GM19328 (cell line): ENCODE results near the gene ASB16.

Source experiments
- ATAC-seq: cut with Tn5 transposase; IDR thresholded peaks from one replicate; pipeline ENCODE4 v1.9.1; 2021; ENCODE audit warnings: mild to moderate bottlenecking, moderate library complexity; ENCODE audit not compliant: unreplicated experiment

ASB16 gene

DNA sequence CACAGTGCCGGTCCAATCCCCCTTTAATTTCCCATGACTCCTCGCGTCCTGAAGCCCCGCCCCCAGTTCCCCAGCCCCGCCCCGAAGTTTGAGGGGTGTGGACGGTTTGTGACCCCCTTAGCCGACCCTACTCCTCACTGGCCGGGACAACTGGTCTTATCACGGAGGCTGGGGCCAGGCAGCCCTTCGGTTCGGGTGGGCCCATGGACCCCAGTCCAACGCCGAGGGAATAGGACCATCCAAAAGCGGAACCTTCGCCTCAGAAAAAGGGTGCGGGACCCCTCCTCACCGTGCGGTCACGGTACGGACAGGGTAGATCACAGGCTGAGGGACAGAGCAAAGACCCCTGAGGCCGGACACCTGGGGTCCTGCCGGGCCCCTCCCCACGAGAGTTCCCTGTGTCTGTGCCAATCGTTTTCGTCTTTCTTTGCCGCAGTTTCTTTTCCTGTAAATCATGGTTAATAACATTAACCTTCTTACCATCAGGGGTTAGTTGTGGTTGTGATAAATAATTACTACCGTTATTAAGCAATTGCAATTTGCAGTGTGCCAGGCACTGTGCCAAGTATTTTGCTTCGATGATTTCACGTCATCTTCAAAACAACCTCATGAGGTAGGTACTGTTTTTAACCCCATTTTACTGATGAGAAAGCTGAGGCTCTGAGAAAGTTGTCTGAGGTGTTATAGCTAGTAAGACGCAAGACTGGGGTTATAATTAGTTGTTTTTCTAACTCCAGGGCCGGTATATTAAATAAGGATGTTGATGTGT, 16.8 kb downstream of the ASB16 start:
- peak; percentile 37 for ATAC-seq

DNA sequence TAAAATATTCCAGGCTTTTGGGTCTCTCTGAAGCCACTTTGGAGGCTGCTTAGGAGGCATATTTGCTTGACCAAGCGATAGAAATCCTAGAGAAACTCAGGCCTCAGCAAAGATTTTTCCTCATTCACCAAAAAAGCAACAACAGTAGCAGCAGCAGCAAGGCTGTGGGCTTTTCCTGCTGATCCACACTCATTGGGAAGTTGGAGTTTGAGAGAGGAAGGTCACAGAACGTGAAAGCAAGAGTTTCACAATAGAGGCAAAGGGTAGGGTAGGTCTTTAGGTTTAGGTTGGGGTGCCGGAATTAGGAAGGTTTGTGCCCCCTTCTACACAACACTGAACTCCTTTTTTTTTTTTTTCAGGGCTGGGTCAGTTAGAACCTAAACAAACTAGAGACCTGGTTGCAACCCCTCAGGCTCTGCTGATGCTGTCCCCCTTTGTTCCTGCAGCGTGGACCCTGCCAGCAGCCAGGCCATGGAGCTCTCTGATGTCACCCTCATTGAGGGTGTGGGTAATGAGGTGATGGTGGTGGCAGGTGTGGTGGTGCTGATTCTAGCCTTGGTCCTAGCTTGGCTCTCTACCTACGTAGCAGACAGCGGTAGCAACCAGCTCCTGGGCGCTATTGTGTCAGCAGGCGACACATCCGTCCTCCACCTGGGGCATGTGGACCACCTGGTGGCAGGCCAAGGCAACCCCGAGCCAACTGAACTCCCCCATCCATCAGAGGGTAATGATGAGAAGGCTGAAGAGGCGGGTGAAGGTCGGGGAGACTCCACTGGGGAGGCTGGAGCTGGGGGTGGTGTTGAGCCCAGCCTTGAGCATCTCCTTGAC, 18.3 kb downstream of the ASB16 start:
- no peak for ATAC-seq

DNA sequence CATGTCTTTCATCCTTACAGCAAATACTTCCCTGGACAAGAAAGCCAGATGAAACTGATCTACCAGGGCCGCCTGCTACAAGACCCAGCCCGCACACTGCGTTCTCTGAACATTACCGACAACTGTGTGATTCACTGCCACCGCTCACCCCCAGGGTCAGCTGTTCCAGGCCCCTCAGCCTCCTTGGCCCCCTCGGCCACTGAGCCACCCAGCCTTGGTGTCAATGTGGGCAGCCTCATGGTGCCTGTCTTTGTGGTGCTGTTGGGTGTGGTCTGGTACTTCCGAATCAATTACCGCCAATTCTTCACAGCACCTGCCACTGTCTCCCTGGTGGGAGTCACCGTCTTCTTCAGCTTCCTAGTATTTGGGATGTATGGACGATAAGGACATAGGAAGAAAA, 20.0 kb downstream of the ASB16 start:
- ATAC-seq = no peak

DNA sequence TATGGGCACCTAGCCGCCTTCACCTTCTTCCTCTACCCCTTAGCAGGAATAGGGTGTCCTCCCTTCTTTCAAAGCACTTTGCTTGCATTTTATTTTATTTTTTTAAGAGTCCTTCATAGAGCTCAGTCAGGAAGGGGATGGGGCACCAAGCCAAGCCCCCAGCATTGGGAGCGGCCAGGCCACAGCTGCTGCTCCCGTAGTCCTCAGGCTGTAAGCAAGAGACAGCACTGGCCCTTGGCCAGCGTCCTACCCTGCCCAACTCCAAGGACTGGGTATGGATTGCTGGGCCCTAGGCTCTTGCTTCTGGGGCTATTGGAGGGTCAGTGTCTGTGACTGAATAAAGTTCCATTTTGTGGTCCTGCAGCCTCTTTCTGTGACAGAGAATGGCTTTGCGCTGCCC, 20.9 kb downstream of the ASB16 start:
- ATAC-seq = no peak

DNA sequence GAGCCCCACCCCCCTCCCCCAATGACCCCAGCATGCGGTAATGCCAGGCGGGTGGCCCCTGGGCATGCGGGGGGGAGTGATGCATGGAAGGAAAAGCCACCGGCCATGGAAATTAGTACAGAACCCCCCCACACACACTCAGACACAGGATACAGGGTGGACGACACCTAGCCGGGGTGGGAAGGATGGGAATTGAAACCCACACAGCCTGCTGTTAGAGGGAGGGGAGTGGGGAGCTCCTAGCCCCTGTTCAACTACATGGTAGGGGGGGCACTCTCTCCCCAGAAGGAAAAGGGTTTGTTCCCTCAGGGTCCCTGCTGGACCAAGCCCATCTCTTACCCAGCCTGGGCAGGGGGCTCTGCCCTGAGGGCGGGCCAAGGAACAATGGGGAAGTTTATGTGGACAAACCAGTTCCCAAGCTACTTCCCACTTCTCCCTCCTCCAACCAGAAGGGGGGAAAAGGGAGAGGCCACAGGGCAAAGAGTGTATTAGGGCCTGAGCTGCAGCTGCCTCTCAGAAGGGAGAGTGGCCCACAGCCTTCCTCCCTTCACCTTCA, 21.5 kb downstream of the ASB16 start:
- no peak for ATAC-seq

DNA sequence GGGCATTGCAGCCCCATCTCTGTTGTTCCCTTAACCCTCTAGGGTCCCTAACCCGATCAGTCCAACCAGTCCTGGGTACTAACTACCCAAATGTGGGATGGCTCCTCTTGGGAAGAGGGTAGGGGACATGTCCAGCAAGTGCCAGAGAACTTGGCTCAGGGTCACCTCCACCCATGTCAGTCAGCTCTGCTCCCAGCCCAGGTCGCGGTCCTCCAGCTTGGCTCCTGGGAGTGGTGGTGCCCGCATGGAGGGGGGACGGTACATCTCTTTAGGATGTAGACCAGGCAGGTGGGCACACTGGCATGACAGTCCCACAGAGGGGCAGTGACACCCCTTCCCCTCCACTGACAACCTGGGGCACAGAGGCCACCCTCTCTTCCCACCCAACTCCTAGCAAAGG, 22.2 kb downstream of the ASB16 start:
- no peak for ATAC-seq

DNA sequence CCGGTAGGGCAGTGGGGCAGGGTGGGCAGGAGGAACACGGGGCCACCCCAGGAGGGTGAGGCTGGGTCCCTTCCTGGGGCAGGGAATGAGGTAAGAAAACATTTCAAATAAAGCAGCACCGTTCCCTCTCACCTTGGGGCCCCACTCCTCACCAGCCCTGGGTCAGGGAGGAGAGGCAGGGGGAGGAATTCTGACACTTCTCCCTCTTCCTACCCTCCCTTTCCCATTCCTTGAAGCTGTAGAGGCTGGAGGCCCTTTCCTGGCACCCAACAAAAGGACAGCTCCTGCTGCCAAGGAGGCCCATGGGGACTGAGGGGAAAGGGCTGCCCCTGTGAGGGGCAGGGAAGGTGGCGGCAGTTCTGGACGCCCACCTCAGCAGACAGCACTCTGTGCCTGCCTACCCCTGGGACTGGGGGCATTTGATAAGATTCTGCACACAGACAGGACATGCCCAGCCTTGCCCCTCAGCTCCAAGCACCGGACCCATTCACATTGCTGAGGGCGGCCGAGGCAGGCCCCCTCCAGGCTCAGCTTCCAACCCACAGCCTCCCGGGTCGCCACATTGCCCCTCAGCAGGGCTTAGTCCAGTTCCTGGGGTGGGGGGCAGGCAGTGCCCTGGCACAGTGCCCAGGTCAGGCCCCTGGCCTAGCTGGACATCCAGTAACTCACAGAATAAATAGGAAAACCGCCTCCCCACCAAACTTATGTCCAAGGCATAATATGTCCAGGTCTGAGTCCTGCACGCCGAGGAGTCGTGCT, 23.0 kb downstream of the ASB16 start:
- no peak for ATAC-seq

DNA sequence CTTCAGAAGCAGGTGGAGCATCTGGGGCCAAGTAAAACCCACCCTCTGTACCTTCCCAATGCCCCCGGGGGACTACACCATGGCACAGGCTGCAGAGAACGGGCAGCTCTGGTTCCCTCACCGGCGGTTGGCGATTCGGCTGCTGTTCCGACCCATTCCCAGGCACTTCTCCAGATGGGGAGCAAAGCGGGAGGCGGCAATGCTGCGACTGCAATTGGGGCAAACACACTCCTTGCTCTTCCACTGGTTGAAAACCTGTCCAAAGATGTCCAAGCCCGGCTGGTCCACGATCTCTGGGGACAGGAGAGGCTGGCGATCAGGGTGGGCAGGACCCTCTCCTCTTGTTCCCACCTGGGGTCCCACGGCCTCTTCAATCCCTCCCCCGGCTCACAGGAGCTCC, 26.6 kb downstream of the ASB16 start:
- no peak for ATAC-seq

DNA sequence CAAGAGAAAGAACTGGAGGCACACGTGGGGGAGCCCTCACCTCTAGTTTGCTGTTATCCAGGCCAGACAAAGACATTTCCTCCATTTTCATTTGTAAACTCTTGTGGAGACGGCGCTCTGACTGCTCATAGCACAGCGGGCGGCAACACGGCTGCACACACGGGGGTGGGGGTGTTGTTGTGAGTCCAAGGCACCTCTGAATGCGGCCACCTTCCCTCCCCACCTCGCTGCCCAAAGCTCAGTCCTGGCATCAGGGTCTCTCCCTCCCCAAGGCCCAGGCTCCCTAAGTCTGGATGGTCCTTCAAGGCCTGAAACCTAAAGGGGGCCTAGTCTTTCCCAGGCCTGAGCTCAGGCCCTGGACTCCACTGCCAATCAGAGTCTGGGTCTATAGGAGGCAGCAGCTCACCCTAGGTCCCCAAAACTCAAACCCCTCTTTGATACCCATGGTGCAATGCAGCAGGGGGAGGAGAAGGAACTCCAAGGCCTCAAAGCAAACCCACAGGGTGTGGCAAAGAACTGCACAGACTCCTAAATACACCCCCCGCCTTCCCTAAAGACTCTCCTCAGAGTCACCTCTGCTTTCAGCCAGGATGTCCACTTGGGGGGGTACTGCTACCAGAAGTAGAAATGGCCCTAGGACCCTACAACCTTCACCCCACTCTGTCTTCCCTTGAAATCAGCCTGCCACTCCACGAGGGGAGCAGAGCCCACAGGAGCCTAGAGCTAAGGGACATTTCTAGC, 27.6 kb downstream of the ASB16 start:
- ATAC-seq = no peak

DNA sequence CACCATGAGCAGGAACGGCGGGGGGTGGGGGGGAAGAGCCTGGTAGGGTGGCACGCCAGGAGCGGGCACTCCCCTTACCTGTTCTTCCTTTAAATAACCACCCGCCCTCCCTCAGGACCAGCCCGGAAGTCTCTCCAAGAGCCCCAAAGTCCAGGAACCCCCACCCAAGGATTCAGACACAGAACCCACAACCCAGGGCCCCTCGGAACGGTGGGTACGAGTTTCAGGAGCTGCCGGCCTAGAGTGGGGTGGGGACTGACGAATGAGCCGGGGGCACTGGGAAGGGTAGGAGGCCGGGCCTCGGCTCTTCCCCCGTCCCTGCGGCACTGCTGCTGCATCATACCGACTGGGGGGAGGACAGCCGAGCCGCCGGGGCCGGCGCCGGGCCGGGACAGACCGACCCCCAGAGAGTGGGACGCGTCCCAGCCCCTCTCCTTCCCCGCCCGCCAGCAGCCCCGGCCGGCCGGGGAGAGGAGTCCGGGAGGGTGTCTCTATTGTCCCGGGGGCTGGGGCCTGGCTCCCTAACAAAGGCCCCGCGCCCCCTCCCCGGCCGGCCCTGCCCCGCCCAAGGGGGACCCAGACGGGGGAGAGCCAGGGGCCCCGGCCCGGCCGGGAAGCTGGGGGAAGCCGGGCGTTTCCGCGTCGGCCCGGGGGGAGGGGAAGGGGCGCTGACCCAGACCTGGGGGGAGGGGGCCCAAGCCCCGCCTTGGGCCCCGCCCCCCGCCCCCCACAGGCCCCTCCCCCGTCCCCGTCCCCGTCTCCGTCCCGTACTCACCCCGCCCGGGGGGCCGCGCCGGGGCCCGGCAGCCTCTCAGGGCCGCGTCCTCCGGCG, 28.4 kb downstream of the ASB16 start:
- ATAC-seq = peak; percentile 15

DNA sequence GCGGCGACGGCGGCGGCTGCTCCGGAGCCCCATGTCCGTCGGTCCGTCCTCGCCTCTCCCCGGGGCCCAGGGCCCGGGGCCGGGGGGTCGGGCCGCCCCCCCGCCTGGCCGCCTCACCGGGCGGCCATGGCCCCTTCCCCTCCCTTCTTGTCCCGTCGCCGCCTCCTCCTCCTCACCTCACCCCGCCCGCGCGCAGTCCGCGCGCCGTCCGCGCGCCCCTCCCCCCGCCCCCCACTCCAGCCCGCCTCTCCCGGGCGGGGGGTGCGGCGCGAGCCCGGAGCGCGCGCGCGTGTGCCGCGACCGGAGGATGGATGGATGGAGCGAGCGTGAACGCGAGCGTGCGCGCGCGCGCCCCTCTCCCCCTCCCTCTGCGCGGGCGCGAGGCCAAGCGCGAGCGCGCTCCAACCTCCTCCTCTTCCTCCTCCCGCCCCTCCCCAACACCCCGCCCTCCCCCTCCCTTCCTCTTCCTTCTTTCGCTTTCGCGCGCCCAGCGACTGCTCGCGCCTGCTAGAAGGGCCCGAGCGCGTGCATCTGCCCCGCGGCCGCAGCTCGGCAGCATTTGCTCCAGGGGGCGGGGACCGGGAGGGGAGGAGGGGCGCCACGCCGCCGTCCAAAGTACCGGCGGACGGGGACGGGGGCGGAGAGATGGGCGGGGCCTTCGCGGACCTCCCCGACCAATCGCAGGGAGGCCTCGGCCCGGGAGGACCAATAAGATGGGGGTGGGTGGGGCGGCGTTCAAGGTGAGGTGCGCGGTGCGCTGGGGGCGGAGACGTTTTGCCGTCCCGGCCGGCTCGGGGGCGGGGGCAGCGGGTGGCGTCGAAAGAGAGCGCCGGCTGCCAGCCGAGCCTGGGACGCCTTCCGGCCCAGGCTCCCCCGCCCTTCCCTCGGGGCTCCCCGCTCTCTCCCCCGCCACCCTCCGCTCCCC, 29.3 kb downstream of the ASB16 start, which contains the start of gene ATXN7L3:
Gene ATXN7L3 (minus strand): TSS at position 332 of the 925 bp plus-strand sequence. CDS start 1,814 bp downstream, outside the sequence.
- peak; percentile 74 for ATAC-seq

DNA sequence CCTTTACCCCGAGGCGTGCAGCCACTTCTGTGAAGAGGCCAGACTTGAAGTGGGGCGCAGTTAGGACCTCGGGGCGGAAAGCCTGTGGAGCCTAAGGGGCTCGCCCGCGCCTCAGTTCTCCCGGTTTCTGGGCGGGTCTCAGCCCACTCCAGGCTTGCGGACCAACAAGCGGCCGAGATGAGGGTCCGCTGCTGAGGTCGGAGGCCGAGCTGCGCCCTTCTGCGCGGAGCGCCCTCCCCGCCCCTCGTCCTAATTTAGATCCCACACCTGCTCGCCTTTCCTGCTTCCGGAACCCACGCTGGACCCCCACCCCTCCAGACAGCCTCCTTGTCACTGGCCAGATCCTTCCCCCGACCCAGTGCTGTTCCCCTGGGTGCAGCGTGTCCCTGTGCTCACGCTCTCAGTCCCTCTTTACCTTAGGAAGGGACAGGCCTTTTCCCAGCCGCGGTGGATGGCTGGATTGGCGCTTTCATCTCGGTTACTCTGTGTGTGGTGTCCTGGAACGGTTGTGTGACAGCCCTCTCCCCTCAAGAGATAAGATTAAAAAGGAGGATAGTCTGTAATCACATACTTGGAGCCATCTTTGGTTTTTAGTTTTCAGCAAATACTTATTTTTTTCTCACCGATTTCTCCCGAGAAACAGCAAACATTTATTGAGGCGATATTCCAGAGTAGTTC, 30.1 kb downstream of the ASB16 start:
- no peak for ATAC-seq

DNA sequence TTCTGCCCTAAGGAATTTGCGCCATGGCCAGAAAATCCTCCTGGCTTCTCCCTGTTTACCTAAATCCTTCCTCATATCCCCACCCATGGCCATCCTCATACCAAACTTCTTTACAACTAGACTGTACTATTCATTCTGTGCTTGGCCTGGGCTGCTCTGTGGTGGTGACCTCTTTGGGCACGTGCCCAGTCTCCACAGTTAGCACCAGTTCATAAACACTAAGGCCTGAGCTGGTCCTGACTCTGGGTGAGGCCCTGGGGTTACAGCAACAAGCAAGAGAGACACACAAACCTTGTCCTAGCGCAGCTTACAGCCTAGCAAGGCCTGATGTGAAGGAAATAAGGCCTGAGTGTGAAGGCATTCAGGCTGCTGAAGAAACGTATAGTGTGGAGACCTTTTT, 32.3 kb downstream of the ASB16 start:
- ATAC-seq = no peak

DNA sequence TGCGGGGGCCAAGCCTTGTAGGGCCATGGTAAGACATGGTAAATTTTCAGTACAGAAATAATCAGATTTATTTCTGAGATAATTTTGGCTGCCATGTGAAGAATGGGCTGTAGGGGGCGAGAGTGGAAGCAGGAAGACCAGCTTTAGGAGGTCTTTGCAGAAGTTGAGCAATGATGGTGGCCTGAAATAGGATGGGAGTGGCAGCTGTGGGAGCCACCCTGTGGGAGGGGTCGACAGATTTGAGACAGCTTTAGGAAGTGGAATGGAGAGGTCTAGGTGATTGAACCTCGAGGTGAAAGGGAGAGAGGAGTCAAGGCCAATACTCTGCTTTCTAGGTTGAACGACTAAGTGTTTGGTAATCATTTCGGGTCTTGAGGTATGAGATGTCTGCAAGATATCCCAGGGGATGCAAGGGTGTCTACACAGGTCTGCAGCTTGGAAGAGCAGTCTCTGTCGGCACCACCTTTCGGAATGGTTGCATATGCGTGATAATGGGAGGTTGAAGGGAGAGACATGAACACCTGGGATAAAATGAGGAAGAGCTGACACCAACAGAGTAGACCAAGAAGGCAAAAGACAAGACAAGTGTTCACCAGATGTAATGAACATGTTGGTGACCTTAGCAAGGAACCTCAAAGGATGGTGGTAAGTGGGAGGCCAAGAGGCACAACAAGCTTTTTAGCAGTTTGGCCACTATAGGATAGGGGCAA, 33.4 kb downstream of the ASB16 start:
- no peak for ATAC-seq

DNA sequence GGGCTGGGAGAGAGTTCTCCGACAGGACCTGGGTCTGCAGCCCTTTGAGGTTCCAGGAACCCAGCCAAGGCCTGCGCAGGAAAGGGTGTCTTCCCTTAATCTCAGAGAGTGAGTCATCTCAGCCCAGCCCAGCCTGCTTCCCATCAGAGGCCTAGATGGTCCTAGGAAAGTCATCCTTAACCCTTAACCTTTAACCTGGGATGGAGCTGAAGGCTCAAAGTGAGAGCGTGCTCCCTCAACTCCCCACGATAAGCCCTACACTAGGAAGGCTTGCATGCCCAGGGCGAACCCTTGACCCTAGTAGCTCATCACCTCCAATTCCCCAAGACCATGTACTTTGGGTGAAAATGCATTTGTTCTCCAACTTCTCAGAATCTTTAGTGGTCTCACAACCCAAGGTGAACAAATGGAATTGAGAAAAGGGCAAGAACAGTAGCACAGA, 34.0 kb downstream of the ASB16 start:
- no peak for ATAC-seq

DNA sequence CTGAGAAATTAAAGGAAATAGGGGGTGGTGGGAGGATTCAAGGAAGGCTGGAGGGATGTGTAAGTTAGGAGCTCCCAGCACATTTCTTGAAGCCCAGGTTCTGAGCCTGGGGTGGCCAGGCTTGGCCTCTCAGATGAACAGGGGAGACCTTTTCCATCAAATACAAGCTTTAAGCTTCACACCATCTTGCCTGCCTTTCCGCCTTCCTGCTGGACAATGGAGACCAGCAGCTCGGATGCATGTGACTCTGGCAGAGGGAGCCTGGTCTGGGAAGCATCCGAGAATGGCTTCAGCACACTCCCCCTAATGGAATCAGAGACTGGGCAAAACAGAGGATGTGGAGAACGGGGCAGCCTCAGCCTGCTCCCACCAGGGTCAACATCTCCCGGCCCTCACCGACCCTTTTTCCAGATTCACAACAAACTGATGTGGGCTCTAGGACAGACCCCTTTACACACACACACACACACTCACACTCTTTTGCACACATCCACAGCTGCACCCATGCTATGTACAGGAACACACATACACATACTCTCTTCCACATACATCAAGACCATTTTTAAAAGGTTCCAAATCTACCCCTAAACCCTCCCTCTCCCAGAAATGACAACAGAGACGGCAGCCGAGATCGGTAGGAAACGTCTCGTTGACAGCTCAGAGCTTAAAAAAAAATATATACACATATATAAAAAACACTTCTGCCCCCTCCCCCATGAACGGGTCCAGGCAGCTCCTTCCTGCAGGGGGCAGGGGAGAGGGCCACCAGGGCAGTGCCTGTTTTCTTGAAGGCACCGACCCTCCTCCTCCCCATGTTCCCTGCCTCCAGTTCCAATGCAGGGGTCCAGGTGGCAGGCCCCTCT, 35.7 kb downstream of the ASB16 start:
- ATAC-seq = no peak
